Left renal cortex interstitium (tissue), 4 donors: ENCODE data around the gene OTUD5. TPM values are rescaled to one million over a fixed set of nuclear protein-coding genes. Genes with fewer than 3 reads are reported as not detected.

ENCODE experiments used
- DNase-seq, 4 donors: peaks; one replicate each; pipeline ENCODE4 v3.0.0-alpha.2; 2013; ENCODE audit warnings: low read depth in 4 of 4, low spot score in 2 of 4, missing footprints in 1 of 4
- polyA plus RNA-seq, 4 donors: library from polyadenylated mRNA; unstranded; fragments of 120-200 nt; gene quantifications; one replicate each; pipeline ENCODE4 v1.2.1, GENCODE V29; 2013; ENCODE audit not compliant: insufficient read length in 4 of 4

OTUD5 gene
- polyA plus RNA-seq, 4 donors: 62.5 to 72.7 (median 67.7) TPM

GRCh38 chrX:48938721-48939425 is 18.5 kb downstream of the OTUD5 start:
- no peak for DNase-seq

- no peak for DNase-seq
Measured at GRCh38 chrX:48937054-48937907, 20.1 kb downstream of the OTUD5 start.

- no peak for DNase-seq
Measured at GRCh38 chrX:48936429-48937053, 20.9 kb downstream of the OTUD5 start.

GRCh38 chrX:48935301-48935670 is 22.1 kb downstream of the OTUD5 start:
- DNase-seq: no peak

GRCh38 chrX:48934581-48935300 is 22.7 kb downstream of the OTUD5 start:
- no peak for DNase-seq

- DNase-seq: no peak
Measured at GRCh38 chrX:48933757-48934156, 23.6 kb downstream of the OTUD5 start.

GRCh38 chrX:48927736-48928382 is 29.5 kb downstream of the OTUD5 start:
- DNase-seq: no peak

- no peak for DNase-seq
Measured at GRCh38 chrX:48927123-48927522, 30.3 kb downstream of the OTUD5 start.

GRCh38 chrX:48924270-48924669 is 33.1 kb downstream of the OTUD5 start:
- no peak for DNase-seq

- no peak for DNase-seq
Measured at GRCh38 chrX:48923771-48924170, 33.6 kb downstream of the OTUD5 start.

- DNase-seq: no peak
Measured at GRCh38 chrX:48920718-48921104, 36.7 kb downstream of the OTUD5 start.

- DNase-seq: no peak
Measured at GRCh38 chrX:48919947-48920717, 37.3 kb downstream of the OTUD5 start.

- DNase-seq: no peak
Measured at GRCh38 chrX:48919360-48919841, 38.0 kb downstream of the OTUD5 start.

- DNase-seq: peak; percentile 23 to 72 (median 64)
Measured at GRCh38 chrX:48918643-48919340, 38.6 kb downstream of the OTUD5 start, which contains the start of gene PIM2. PIM2 (minus strand) TSS chrX:48919024; CDS start chrX:48918834, 190 bp downstream.

GRCh38 chrX:48918301-48918642 is 39.1 kb downstream of the OTUD5 start:
- no peak for DNase-seq

- DNase-seq: peak; percentile 39 to 80 (median 70)
Measured at GRCh38 chrX:48917139-48918001, 40.0 kb downstream of the OTUD5 start.

- DNase-seq: no peak
Measured at GRCh38 chrX:48914593-48915493, 42.6 kb downstream of the OTUD5 start.
